ENCODE results near the gene IFNG-AS1. TPM values are rescaled to one million over a fixed set of nuclear protein-coding genes. Genes with fewer than 3 reads are reported as not detected.

IFNG-AS1 gene
- polyA plus RNA-seq, 3 donors from 2014 or later = 1.7 to 5.8 (median 2.2) TPM

DNA sequence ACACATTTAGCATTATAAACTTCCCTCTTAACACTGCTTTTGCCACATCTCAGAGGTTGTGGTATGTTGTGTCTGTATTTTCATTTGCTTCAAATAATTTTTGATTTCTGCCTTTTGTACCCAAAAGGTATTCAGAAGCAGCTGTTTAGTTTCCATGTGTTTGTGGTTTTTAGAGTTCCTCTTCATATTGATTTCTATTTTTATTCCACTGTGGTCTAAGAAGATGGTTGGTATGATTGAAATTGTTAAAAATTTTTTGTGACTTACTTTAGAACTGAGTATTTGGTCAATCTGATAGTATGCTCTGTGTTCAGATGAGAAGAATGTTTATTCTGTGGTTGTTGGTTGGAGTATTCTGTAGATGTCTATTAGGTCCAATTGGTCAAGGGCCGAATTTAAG lies 76.4 kb downstream of the IFNG-AS1 start:
- no peak overlapping the region for H3K27ac Mint-ChIP-seq
- H3K27me3 Mint-ChIP-seq (ENCODE audit: low read depth in 3 of 3) = peaks cover 0 to 6% (median 2%) of the 10 kb centered on the region in 3 donors
- no peak overlapping the region for H3K4me3 Mint-ChIP-seq
- peaks cover 26 to 46% of the 10 kb centered on the region in 2 donors for H3K4me1 Mint-ChIP-seq
- H3K9me3 Mint-ChIP-seq = peaks cover 5 to 22% (median 16%) of the 10 kb centered on the region in 6 donors
- H3K36me3 Mint-ChIP-seq = peaks cover 14 to 35% (median 15%) of the 10 kb centered on the region in 3 donors
- no peak for DNase-seq

DNA sequence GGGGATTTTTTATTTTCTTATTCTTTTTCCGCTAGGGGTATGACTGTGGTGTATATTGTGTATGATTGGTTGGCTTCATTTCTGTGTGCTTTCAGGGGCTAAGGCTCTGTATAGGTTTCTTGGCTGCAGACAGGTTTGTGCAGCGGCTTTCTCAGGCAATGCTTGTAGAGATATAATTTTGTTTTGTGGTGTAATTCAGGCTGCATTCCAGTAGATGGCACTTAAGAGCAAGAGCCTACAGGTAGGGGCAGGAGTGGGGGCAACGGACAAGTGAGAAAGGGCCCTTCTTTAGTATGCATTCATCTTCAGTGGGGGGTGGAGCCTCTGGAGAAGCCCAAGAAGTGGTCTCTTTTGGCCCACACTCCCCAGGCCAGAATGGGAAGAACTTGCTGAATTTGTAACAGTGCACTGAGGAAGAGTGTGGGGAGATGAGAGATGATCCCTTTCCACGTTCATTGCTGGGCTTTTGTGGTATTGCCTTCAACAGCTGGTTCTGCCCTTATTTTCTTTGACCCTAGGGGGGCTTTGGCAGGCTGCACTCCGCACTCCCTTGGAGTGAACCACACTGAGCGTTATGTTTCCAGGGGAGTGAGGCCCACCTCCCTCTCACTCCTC lies 78.6 kb downstream of the IFNG-AS1 start:
- Mint-ChIP-seq H3K4me3 (no peak overlapping the region), H3K27ac (peak overlapping the region in 2 of 6 donors; percentile 6 to 36), H3K36me3 (peaks cover 14 to 16% (median 15%) of the 10 kb centered on the region in 3 donors), H3K9me3 (peaks cover 5 to 16% (median 10%) of the 10 kb centered on the region in 6 donors), H3K4me1 (peaks cover 26 to 46% of the 10 kb centered on the region in 2 donors), H3K27me3 (ENCODE audit: low read depth in 3 of 3) (peaks cover 0 to 6% (median 2%) of the 10 kb centered on the region in 3 donors)
- DNase-seq = no peak

DNA sequence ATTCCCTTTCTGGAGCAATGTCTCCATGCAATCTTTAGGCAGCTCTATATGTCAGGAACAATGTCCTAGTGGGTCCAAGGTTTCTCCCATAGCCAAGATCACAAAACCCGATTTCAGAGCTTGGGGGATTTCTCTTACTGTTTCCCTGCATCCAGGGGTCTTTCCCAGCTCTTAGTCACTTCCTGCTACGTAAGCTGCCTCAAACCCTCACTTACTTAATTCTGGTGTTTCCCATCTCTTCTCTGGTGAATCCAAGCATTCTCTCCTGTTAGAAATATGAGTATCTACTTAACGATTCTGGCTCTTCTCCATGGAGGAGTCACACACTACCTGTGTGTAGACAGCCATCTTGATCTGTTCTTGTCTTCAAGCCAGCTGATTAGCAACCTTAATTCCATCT lies 80.0 kb downstream of the IFNG-AS1 start:
- Mint-ChIP-seq H3K4me1 (peaks cover 26 to 46% of the 10 kb centered on the region in 2 donors), H3K27ac (no peak overlapping the region), H3K36me3 (peaks cover 12 to 15% (median 14%) of the 10 kb centered on the region in 3 donors), H3K27me3 (ENCODE audit: low read depth in 3 of 3) (peaks cover 0 to 6% (median 2%) of the 10 kb centered on the region in 3 donors), H3K4me3 (no peak overlapping the region), H3K9me3 (peaks cover 5 to 16% (median 10%) of the 10 kb centered on the region in 6 donors)
- no peak for DNase-seq

Other genes starting within 250 kb of the IFNG-AS1 start
- gene IFNG, start 170.3 kb downstream of the IFNG-AS1 start, polyA plus RNA-seq = 10 to 100 TPM in 2 of 3 donors, 1 to 10 TPM in 1; 6.4 to 16.9 (median 15.7) TPM
- not detected for gene IL26, start 236.4 kb downstream of the IFNG-AS1 start, polyA plus RNA-seq

Measured in immature natural killer cell (primary cell).